Peyer's patch (tissue), 4 donors: ENCODE data around the gene CEACAM4.

Experiments
- CTCF ChIP-seq, 6 experiments: fragments of 450-650 bp in 4 of 6; fragments of 200-600 bp in 2 of 6; sonication (generic) in 1 of 6; IDR thresholded peaks; one replicate each; pipeline ENCODE4 v1.5.1; 2017 to 2019; ENCODE audit warnings: antibody characterized with exemption in 6 of 6, mild to moderate bottlenecking in 3 of 6, moderate library complexity in 1 of 6
- POLR2A ChIP-seq, 2 donors: fragments of 450-650 bp; IDR thresholded peaks; one replicate each; pipeline ENCODE4 v1.5.1; 2017; ENCODE audit warnings: antibody characterized with exemption in 2 of 2, mild to moderate bottlenecking in 2 of 2, moderate library complexity in 2 of 2

- TF ChIP-seq POLR2A (IDR thresholded peaks at IDR 0.05) = no peak
- no peak for TF ChIP-seq CTCF (IDR thresholded peaks at IDR 0.05)
Measured at GRCh38 chr19:41652250-41652649, 25.4 kb upstream of the CEACAM4 start.
